Neural crest cell (in vitro differentiated cells): ENCODE measurements around the gene SORT1. TPM values are rescaled to one million over a fixed set of nuclear protein-coding genes. Genes with fewer than 3 reads are reported as not detected.
"Not testable (repeated sequence)": the region's sequence is repeated elsewhere in the genome, so short reads cannot be mapped to it uniquely, and the experiment has no call there.

ENCODE experiments used
- DNase-seq: peaks from one replicate; pipeline ENCODE4 v3.0.0; 2021; ENCODE audit warnings: low read depth, mixed read lengths, low spot score
- H3K27ac Mint-ChIP-seq: one replicate; pipeline ENCODE4 v1.8.0; 2021; ENCODE audit warnings: mild to moderate bottlenecking, mixed read lengths; ENCODE audit not compliant: unreplicated experiment
- H3K27me3 Mint-ChIP-seq: 2 replicates; pipeline ENCODE4 v1.8.0; 2021; ENCODE audit warnings: low read depth, mild to moderate bottlenecking, mixed read lengths
- H3K36me3 Mint-ChIP-seq: 2 replicates; pipeline ENCODE4 v1.8.0; 2021; ENCODE audit warnings: low read depth, mild to moderate bottlenecking, mixed read lengths
- H3K4me1 Mint-ChIP-seq: 2 replicates; pipeline ENCODE4 v1.8.0; 2021; ENCODE audit warnings: mixed read lengths
- H3K4me3 Mint-ChIP-seq: one replicate; pipeline ENCODE4 v1.8.0; 2021; ENCODE audit warnings: mild to moderate bottlenecking, mixed read lengths
- H3K9me3 Mint-ChIP-seq: 2 replicates; pipeline ENCODE4 v1.8.0; 2021; ENCODE audit warnings: mixed read lengths
- CTCF ChIP-seq: fragments of 200-600 bp; sonication (generic); conservative IDR thresholded peaks from 2 replicates; pipeline ENCODE4 v1.5.0; 2021; ENCODE audit warnings: antibody characterized with exemption, mild to moderate bottlenecking
- long read RNA-seq: library from polyadenylated mRNA; unstranded; transcript quantifications from one replicate; pipeline ENCODE4 v2.0.0, GENCODE V29; 2020
- total RNA-seq: library from RNA; stranded (reverse); gene quantifications from 2 replicates; pipeline ENCODE4 v1.2.1, GENCODE V29; 2021

Gene SORT1
- 60.8 and 61.6 TPM in 2 replicates for total RNA-seq
- long read RNA-seq, partial matches to known transcripts = 6 of 17 reads
- long read RNA-seq, other reads (novel, unspliced or antisense) = 11 of 17 reads

DNA sequence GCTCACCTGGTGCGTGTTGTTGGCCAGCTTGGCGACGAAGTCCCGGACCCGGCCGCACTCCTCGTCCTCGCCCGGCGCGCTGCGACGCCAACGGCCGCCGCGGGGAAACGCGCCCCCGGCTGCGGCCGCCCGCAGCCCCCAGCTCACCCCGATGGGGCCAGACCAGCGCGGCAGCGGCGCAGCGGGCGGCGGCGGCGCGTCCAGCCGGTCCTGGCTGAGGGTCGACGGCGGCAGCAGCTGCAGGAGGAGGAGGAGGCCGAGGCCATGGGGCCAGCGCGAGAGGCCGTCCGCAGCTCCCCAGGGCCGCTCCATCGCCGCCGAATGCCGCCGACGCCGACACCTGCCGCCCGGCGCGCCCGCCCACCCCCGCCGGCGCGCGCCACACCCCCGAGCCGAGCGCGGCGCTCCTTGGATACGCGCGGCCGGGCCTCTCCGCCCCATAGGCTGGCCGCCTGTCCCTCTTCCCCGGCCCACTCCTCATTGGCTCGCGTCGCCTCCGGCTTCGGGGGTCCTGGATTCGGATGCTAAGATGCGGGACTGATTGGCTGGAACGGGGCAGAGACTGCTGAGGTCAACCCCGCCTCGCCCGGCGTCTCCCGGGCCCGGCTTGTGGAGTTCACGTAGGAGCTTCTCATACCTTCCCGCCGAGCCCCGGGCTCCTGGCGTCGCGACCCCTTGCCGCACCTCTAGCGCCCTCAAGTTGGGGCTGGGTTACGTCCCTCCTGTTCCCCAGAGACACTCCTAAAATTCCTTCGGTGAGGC, at the start of gene SORT1:
Gene SORT1 (minus strand): TSS at position 338 of the 762 bp plus-strand sequence. CDS start 26 bp downstream, at position 312.
- Mint-ChIP-seq H3K36me3 (no peaks in the 10 kb centered on the region), H3K4me1 (peaks cover 58% of the 10 kb centered on the region), H3K27me3 (peaks cover 4% of the 10 kb centered on the region), H3K9me3 (no peaks in the 10 kb centered on the region), H3K27ac (peak within 1 kb of the TSS; percentile 92), H3K4me3 (peak within 1 kb of the TSS; percentile 96)
- no peak for TF ChIP-seq CTCF
- DNase-seq = peak; percentile 89

- H3K27ac Mint-ChIP-seq, DNase-seq, H3K4me1 Mint-ChIP-seq, H3K4me3 Mint-ChIP-seq, H3K36me3 Mint-ChIP-seq, H3K9me3 Mint-ChIP-seq: not testable (repeated sequence)
- H3K27me3 Mint-ChIP-seq = peaks cover 56% of the 10 kb centered on the region
These were observed 48.4 kb upstream of the SORT1 start for GRCh38 chr1:109445949-109446695.

- no peak overlapping the region for H3K27ac Mint-ChIP-seq
- no peak for DNase-seq
- H3K4me1 Mint-ChIP-seq = no peaks in the 10 kb centered on the region
- no peaks in the 10 kb centered on the region for H3K9me3 Mint-ChIP-seq
- TF ChIP-seq CTCF = no peak
- peaks cover 41% of the 10 kb centered on the region for H3K27me3 Mint-ChIP-seq
- no peaks in the 10 kb centered on the region for H3K36me3 Mint-ChIP-seq
- H3K4me3 Mint-ChIP-seq = no peak overlapping the region
These were observed 46.6 kb upstream of the SORT1 start for GRCh38 chr1:109444346-109444745.

- Mint-ChIP-seq H3K4me1 (no peaks in the 10 kb centered on the region), H3K4me3 (no peak overlapping the region), H3K27me3 (peaks cover 34% of the 10 kb centered on the region), H3K36me3 (no peaks in the 10 kb centered on the region), H3K27ac (no peak overlapping the region), H3K9me3 (no peaks in the 10 kb centered on the region)
- no peak for DNase-seq
- no peak for TF ChIP-seq CTCF
These were observed 45.8 kb upstream of the SORT1 start for GRCh38 chr1:109443476-109443875.

DNA sequence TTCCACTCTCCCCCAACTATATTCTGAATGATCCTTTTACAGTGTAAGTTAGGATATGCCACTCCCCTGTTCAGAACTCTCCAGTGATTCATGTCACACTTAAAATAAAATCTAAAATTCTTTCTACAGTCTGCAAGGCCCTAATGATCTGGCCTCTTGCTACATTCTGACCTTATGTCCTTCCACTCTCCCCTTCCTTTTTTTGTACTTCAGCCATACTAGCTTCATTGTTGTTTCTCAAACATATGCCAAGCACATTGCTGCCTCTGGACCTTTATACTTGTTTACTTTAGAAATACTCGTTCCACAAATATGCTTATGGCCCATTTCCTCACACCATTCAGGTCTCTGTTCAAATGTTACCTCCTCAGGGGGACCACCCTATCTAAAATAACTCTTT, 43.4 kb upstream of the SORT1 start:
- Mint-ChIP-seq H3K27ac (no peak overlapping the region), H3K9me3 (no peaks in the 10 kb centered on the region), H3K4me1 (no peaks in the 10 kb centered on the region), H3K27me3 (peaks cover 12% of the 10 kb centered on the region), H3K4me3 (no peak overlapping the region), H3K36me3 (no peaks in the 10 kb centered on the region)
- no peak for DNase-seq
- no peak for TF ChIP-seq CTCF
